Measurements from ENCODE around the gene PLA2G1B.

- TF ChIP-seq CTCF (conservative IDR thresholded peaks at IDR 0.05; ENCODE audit: low read length) (no peak), EZH2phosphoT487 (IDR thresholded peaks at IDR 0.05; ENCODE audit: borderline replicate concordance, low read depth, low read length) (no peak)
Measured at GRCh38 chr12:120365675-120366340, 38.2 kb upstream of the PLA2G1B start.
